Type B pancreatic cell (in vitro differentiated cells): Measurements from ENCODE around the gene USP35. TPM values are rescaled to one million over a fixed set of nuclear protein-coding genes. Genes with fewer than 3 reads are reported as not detected.

ENCODE experiments used
- DNase-seq: peaks from one replicate; pipeline ENCODE4 v3.0.0; 2021; ENCODE audit warnings: mixed read lengths; ENCODE audit not compliant: unreplicated experiment; ENCODE audit errors: extremely low spot score
- H3K27ac Mint-ChIP-seq: 2 replicates; pipeline ENCODE4 v1.8.0; 2021; ENCODE audit warnings: mild to moderate bottlenecking, mixed read lengths
- H3K27me3 Mint-ChIP-seq: 2 replicates; pipeline ENCODE4 v1.8.0; 2021; ENCODE audit warnings: mixed read lengths
- H3K36me3 Mint-ChIP-seq: 2 replicates; pipeline ENCODE4 v1.8.0; 2021; ENCODE audit warnings: mixed read lengths
- H3K4me1 Mint-ChIP-seq: one replicate; pipeline ENCODE4 v1.8.0; 2021; ENCODE audit warnings: mixed read lengths; ENCODE audit not compliant: unreplicated experiment
- H3K4me3 Mint-ChIP-seq: 2 replicates; pipeline ENCODE4 v1.8.0; 2021; ENCODE audit warnings: mild to moderate bottlenecking, mixed read lengths
- H3K9me3 Mint-ChIP-seq: 2 replicates; pipeline ENCODE4 v1.8.0; 2021; ENCODE audit warnings: mixed read lengths
- total RNA-seq: library from RNA; stranded (reverse); gene quantifications from 2 replicates; pipeline ENCODE4 v1.2.1, GENCODE V29; 2021; ENCODE audit warnings: low replicate concordance
- TF ChIP-seq, protein P1 (sequence below): fragments of 200-600 bp; sonication (generic); conservative IDR thresholded peaks from 2 replicates; pipeline ENCODE4 v1.5.0; 2021; ENCODE audit warnings: antibody characterized with exemption, mild to moderate bottlenecking

Gene USP35
- total RNA-seq, 1 donor from 2014 or later, result 9.7 TPM

- peaks cover 44% of the 10 kb centered on the region for H3K36me3 Mint-ChIP-seq
- TF ChIP-seq, protein P1, sequence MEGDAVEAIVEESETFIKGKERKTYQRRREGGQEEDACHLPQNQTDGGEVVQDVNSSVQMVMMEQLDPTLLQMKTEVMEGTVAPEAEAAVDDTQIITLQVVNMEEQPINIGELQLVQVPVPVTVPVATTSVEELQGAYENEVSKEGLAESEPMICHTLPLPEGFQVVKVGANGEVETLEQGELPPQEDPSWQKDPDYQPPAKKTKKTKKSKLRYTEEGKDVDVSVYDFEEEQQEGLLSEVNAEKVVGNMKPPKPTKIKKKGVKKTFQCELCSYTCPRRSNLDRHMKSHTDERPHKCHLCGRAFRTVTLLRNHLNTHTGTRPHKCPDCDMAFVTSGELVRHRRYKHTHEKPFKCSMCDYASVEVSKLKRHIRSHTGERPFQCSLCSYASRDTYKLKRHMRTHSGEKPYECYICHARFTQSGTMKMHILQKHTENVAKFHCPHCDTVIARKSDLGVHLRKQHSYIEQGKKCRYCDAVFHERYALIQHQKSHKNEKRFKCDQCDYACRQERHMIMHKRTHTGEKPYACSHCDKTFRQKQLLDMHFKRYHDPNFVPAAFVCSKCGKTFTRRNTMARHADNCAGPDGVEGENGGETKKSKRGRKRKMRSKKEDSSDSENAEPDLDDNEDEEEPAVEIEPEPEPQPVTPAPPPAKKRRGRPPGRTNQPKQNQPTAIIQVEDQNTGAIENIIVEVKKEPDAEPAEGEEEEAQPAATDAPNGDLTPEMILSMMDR, result no peak
- no peak for DNase-seq
- no peak overlapping the region for H3K27ac Mint-ChIP-seq
- no peak overlapping the region for H3K4me3 Mint-ChIP-seq
- H3K9me3 Mint-ChIP-seq, result peaks cover 10% of the 10 kb centered on the region
- no peaks in the 10 kb centered on the region for H3K27me3 Mint-ChIP-seq
- no peaks in the 10 kb centered on the region for H3K4me1 Mint-ChIP-seq
Observed at GRCh38 chr11:78241475-78241874, 52.8 kb downstream of the USP35 start.

DNA sequence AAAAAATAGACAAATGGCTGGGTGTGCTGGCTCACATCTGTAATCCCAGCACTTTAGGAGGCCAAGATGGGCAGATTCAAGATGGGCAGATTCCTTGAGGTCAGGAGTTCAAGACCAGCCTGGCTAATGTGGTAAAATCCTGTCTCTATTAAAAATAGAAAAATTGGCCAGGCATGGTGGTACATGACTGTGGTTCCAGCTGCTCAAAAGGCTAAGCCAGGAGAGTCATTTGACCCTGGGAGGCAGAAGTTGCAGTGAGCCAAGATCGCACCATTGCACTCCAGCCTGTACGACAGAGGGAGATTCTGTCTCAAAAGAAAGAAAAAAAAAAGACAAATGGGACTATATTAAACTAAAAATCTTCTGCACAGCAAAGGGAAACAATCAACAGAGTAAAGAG is 55.4 kb downstream of the USP35 start:
- H3K4me3 Mint-ChIP-seq, result no peak overlapping the region
- peaks cover 10% of the 10 kb centered on the region for H3K9me3 Mint-ChIP-seq
- peaks cover 50% of the 10 kb centered on the region for H3K36me3 Mint-ChIP-seq
- TF ChIP-seq, protein P1, result no peak
- H3K27me3 Mint-ChIP-seq, result no peaks in the 10 kb centered on the region
- DNase-seq, result no peak
- H3K4me1 Mint-ChIP-seq, result no peaks in the 10 kb centered on the region
- no peak overlapping the region for H3K27ac Mint-ChIP-seq

DNA sequence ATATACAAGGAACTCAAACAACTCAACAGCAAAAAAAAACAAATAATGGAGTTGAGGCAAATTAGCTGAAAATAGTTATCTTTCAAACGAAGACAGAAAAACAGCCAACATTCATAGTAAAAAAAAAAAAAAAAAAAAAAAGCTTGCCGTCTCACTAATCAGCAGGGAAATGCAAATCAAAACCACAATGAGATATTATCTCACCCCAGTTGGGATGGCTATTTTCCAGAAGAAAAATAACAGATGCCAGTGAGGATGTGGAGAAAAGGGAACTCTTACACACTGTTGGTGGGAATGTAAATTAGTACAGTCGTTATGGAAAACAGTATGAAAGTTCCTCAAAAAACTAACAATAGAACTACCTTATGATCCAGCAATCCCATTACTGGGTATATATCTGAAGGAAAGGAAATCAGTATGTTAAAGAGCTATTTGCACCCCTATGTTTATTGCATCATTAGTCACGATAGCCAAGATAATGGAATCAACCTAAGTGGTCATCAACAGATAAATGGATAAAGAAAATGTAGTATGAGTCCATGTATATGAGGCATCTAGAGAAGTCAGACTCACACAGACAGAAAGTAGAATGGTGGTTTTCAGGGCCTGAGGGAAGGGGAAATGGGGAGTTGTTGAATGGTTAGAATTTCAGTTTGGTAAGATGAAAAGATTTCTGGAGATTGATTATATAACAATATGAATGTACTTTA is 56.0 kb downstream of the USP35 start:
- Mint-ChIP-seq H3K4me3 (no peak overlapping the region), H3K27ac (no peak overlapping the region), H3K36me3 (peaks cover 50% of the 10 kb centered on the region), H3K9me3 (peaks cover 10% of the 10 kb centered on the region), H3K27me3 (no peaks in the 10 kb centered on the region), H3K4me1 (no peaks in the 10 kb centered on the region)
- DNase-seq, result no peak
- TF ChIP-seq, protein P1, result no peak

- Mint-ChIP-seq H3K27ac (no peak overlapping the region), H3K9me3 (no peaks in the 10 kb centered on the region), H3K36me3 (peaks cover 36% of the 10 kb centered on the region), H3K4me3 (no peak overlapping the region), H3K27me3 (no peaks in the 10 kb centered on the region), H3K4me1 (no peaks in the 10 kb centered on the region)
- TF ChIP-seq, protein P1, result no peak
- DNase-seq, result no peak
Observed at GRCh38 chr11:78248191-78248590, 59.5 kb downstream of the USP35 start.

- Mint-ChIP-seq H3K27ac (no peak overlapping the region), H3K36me3 (peaks cover 40% of the 10 kb centered on the region), H3K27me3 (no peaks in the 10 kb centered on the region), H3K4me3 (no peak overlapping the region), H3K4me1 (no peaks in the 10 kb centered on the region), H3K9me3 (no peaks in the 10 kb centered on the region)
- no peak for DNase-seq
- TF ChIP-seq, protein P1, result no peak
Observed at GRCh38 chr11:78248903-78249302, 60.2 kb downstream of the USP35 start.
